ENCODE data around the gene COA4. TPM values are rescaled to one million over a fixed set of nuclear protein-coding genes. Genes with fewer than 3 reads are reported as not detected.

The COA4 gene
- total RNA-seq, 1 experiment from 2014 or later = 161 TPM

- no peak for DNase-seq
- Histone ChIP-seq H3K4me3 (ENCODE audit: insufficient read depth, low read depth, low read length) (no peak overlapping the region), H3K27me3 (ENCODE audit: control insufficient read depth, insufficient read depth, low read length) (no peaks in the 10 kb centered on the region), H3K36me3 (replicated peaks; ENCODE audit: control insufficient read depth, insufficient read depth, low read length) (no peaks in the 10 kb centered on the region)
Observed at GRCh38 chr11:73851046-73851764, 25.4 kb downstream of the COA4 start.

GRCh38 chr11:73839123-73839457 is 37.6 kb downstream of the COA4 start:
- H3K27me3 ChIP-seq (ENCODE audit: control insufficient read depth, insufficient read depth, low read length) = no peaks in the 10 kb centered on the region
- H3K4me3 ChIP-seq (ENCODE audit: insufficient read depth, low read depth, low read length) = no peak overlapping the region
- no peaks in the 10 kb centered on the region for H3K36me3 ChIP-seq (replicated peaks; ENCODE audit: control insufficient read depth, insufficient read depth, low read length)
- DNase-seq = no peak

GRCh38 chr11:73838443-73839122 is 38.1 kb downstream of the COA4 start:
- no peaks in the 10 kb centered on the region for H3K27me3 ChIP-seq (ENCODE audit: control insufficient read depth, insufficient read depth, low read length)
- no peak overlapping the region for H3K4me3 ChIP-seq (ENCODE audit: insufficient read depth, low read depth, low read length)
- peak; percentile 33 for DNase-seq

GRCh38 chr11:73833067-73833466 is 43.6 kb downstream of the COA4 start:
- H3K36me3 ChIP-seq (replicated peaks; ENCODE audit: control insufficient read depth, insufficient read depth, low read length) = no peaks in the 10 kb centered on the region; the same call in 1 of the 2 replicates
- no peaks in the 10 kb centered on the region for H3K27me3 ChIP-seq (ENCODE audit: control insufficient read depth, insufficient read depth, low read length)
- no peak for DNase-seq
- no peak overlapping the region for H3K4me3 ChIP-seq (ENCODE audit: insufficient read depth, low read depth, low read length)

More at GRCh38 chr11:73838443-73839122, 38.1 kb downstream of the COA4 start:
- no peaks in the 10 kb centered on the region for H3K36me3 ChIP-seq (replicated peaks; ENCODE audit: control insufficient read depth, insufficient read depth, low read length)

GRCh38 chr11:73830261-73830660 is 46.4 kb downstream of the COA4 start:
- no peak overlapping the region for H3K4me3 ChIP-seq (ENCODE audit: insufficient read depth, low read depth, low read length)
- no peaks in the 10 kb centered on the region; the same call in 1 of the 2 replicates for H3K36me3 ChIP-seq (replicated peaks; ENCODE audit: control insufficient read depth, insufficient read depth, low read length)
- DNase-seq = no peak
- no peaks in the 10 kb centered on the region for H3K27me3 ChIP-seq (ENCODE audit: control insufficient read depth, insufficient read depth, low read length)

Other genes with a start within 250 kb of the COA4 start
- gene PLEKHB1, start 230.3 kb downstream of the COA4 start, total RNA-seq (2014; rRNA removed; shearing (Covaris generic)) = 2.3 and 5.8 TPM in 2 replicates
- gene RAB6A, start 115.8 kb downstream of the COA4 start, total RNA-seq (2014; rRNA removed; shearing (Covaris generic)) = 63.4 and 73.0 TPM in 2 replicates
- 57.7 and 58.7 TPM in 2 replicates for gene MRPL48, start 89.0 kb downstream of the COA4 start, total RNA-seq (2014; rRNA removed; shearing (Covaris generic))
- 19.5 and 23.3 TPM in 2 replicates for gene PAAF1, start 153 bp upstream of the COA4 start, total RNA-seq (2014; rRNA removed; shearing (Covaris generic))
- gene DNAJB13, start 74.2 kb upstream of the COA4 start, total RNA-seq (2014; rRNA removed; shearing (Covaris generic)) = not detected in 2 replicates
- 32.4 and 43.6 TPM in 2 replicates for gene UCP2, start 106.0 kb upstream of the COA4 start, total RNA-seq (2014; rRNA removed; shearing (Covaris generic))
- gene UCP3, start 132.2 kb upstream of the COA4 start, total RNA-seq (2014; rRNA removed; shearing (Covaris generic)) = 0.10 TPM in 1 of 2 replicates, not detected in the other

Data from H7 (cell line).